K562 (cell line): ENCODE results near the gene DDAH2. TPM values are rescaled to one million over a fixed set of nuclear protein-coding genes. Genes with fewer than 3 reads are reported as not detected.

ENCODE experiments used
- CCNT2 ChIP-seq: IDR thresholded peaks from 2 replicates; pipeline ENCODE4 v1.6.1; 2011; ENCODE audit warnings: borderline replicate concordance, low read depth, mild to moderate bottlenecking, moderate library complexity, mixed read lengths, low read length; ENCODE audit not compliant: insufficient read length; ENCODE audit errors: extremely low read depth
- CHD4 ChIP-seq: fragments of 200-600 bp; sonication (generic); IDR thresholded peaks from 3 replicates; pipeline ENCODE4 v1.6.1; 2012; ENCODE audit warnings: low read depth, mild to moderate bottlenecking, mixed read lengths, low read length, inconsistent platforms; ENCODE audit not compliant: insufficient read depth, insufficient replicate concordance, poor library complexity, severe bottlenecking
- CREBBP ChIP-seq: IDR thresholded peaks from one replicate; pipeline ENCODE4 v1.6.1; 2012; ENCODE audit warnings: low read depth, mild to moderate bottlenecking, control low read depth, inconsistent platforms, low read length
- CXXC5 ChIP-seq: fragments of 250-450 bp; sonication (Bioruptor Pico); IDR thresholded peaks from 2 replicates; pipeline ENCODE4 v1.8.0; 2022; ENCODE audit warnings: inconsistent platforms, mild to moderate bottlenecking, moderate library complexity
- ERF ChIP-seq: fragments of 450-650 bp; formaldehyde crosslinking; IDR thresholded peaks from 2 replicates; pipeline ENCODE4 v1.4.0; 2020; ENCODE audit warnings: mild to moderate bottlenecking, mixed read lengths
- ESRRA ChIP-seq: fragments of 450-650 bp; IDR thresholded peaks from 2 replicates; pipeline ENCODE4 v1.6.1; 2014; ENCODE audit warnings: low read depth, mild to moderate bottlenecking, moderate library complexity, borderline replicate concordance
- HDGF ChIP-seq: fragments of 450-650 bp; IDR thresholded peaks from 2 replicates; pipeline ENCODE4 v1.6.1; 2016
- ILK ChIP-seq: fragments of 450-650 bp; IDR thresholded peaks from 2 replicates; pipeline ENCODE4 v1.6.1; 2016; ENCODE audit warnings: missing genetic modification characterization, low read depth, mild to moderate bottlenecking, missing compliant biosample characterization, moderate library complexity, borderline replicate concordance
- LARP7 ChIP-seq: fragments of 450-650 bp; IDR thresholded peaks from 2 replicates; pipeline ENCODE4 v1.6.1; 2016
- MLX ChIP-seq, 2 experiments: fragments of 450-650 bp in 1 of 2; sonication (generic) in 1 of 2; formaldehyde crosslinking; conservative IDR thresholded peaks; 2 replicates each; pipeline versions ENCODE4 v1.4.0 to v1.8.1; 2020 to 2022; ENCODE audit warnings: mild to moderate bottlenecking in 1 of 2, missing genetic modification reagents in 1 of 2
- MTF1 ChIP-seq: fragments of 250-450 bp; sonication (Bioruptor Pico); IDR thresholded peaks from 2 replicates; pipeline ENCODE4 v1.9.0; 2021; ENCODE audit warnings: moderate library complexity, mild to moderate bottlenecking, inconsistent platforms, borderline replicate concordance
- NBN ChIP-seq: fragments of 450-650 bp; IDR thresholded peaks from 2 replicates; pipeline ENCODE4 v1.6.1; 2016; ENCODE audit warnings: low read depth, mild to moderate bottlenecking
- NFIX ChIP-seq: fragments of 250-450 bp; sonication (Bioruptor Pico); IDR thresholded peaks from 2 replicates; pipeline ENCODE4 v1.4.0; 2020; ENCODE audit warnings: low read depth, mild to moderate bottlenecking, moderate library complexity
- RBFOX2 ChIP-seq: fragments of 200-400 bp; formaldehyde crosslinking; IDR thresholded peaks from 2 replicates; pipeline ENCODE4 v1.6.1; 2017; ENCODE audit warnings: low read depth, mild to moderate bottlenecking, low read length, moderate library complexity
- RNF2 ChIP-seq: sonication (generic); IDR thresholded peaks from 2 replicates; pipeline ENCODE4 v1.6.1; 2016
- SMARCA5 ChIP-seq: fragments of 450-650 bp; IDR thresholded peaks from 2 replicates; pipeline ENCODE4 v1.6.1; 2016
- SRSF7 ChIP-seq: fragments of 200-400 bp; formaldehyde crosslinking; optimal IDR thresholded peaks from 2 replicates; pipeline ENCODE3; 2017; ENCODE audit warnings: mild to moderate bottlenecking, low read depth, low read length
- ZNF175 ChIP-seq: fragments of 200-800 bp; sonication (Bioruptor generic); IDR thresholded peaks from 2 replicates; pipeline ENCODE4 v1.6.1; 2016; ENCODE audit warnings: low read depth, mild to moderate bottlenecking, missing genetic modification characterization, missing compliant biosample characterization
- ZNF316 ChIP-seq: fragments of 450-650 bp; IDR thresholded peaks from 2 replicates; pipeline ENCODE4 v1.6.1; 2016
- polyA plus RNA-seq, 8 experiments: library from polyadenylated mRNA; depleted of rRNA in 4 of 8; stranded (reverse) in 5 of 8; unstranded in 3 of 8; fragments of >200 nt; fragmentation: Nextera tagmentation in 2 of 8; fragmentation: Illumina TruSeq in 1 of 8; extraction: Ambion mirVana in 2 of 8; extraction: Trizol in 1 of 8; gene quantifications; 2 replicates each; pipeline versions ENCODE4 v1.2.1 to v1.2.3, GENCODE V29; 2011 to 2014; ENCODE audit warnings: inconsistent platforms in 1 of 8, missing spikeins in 1 of 8
- total RNA-seq, 7 experiments: library from RNA; depleted of rRNA in 6 of 7; stranded (reverse); fragments of >200 nt in 6 of 7; fragmentation: Illumina TruSeq in 2 of 7; extraction: Trizol in 2 of 7; gene quantifications; 2 replicates each; pipeline versions ENCODE4 v1.2.1 to v1.2.3, GENCODE V29; 2011 to 2021; ENCODE audit warnings: low replicate concordance in 1 of 7
- TF ChIP-seq, protein P1 (sequence below): sonication (generic); formaldehyde crosslinking; IDR thresholded peaks from 2 replicates; pipeline ENCODE4 v1.8.1; 2023; ENCODE audit warnings: mild to moderate bottlenecking, missing genetic modification reagents
- TF ChIP-seq, protein P2 (sequence below): IDR thresholded peaks from 2 replicates; pipeline ENCODE4 v1.6.1; 2011; ENCODE audit warnings: borderline replicate concordance, low read depth, mild to moderate bottlenecking, moderate library complexity, low read length; ENCODE audit not compliant: insufficient read depth, poor library complexity, severe bottlenecking

Gene DDAH2
- total and polyA plus RNA-seq, 9 of the 15 experiments (the other 6 are each of a cell fraction or from before 2014, with no cell fraction given): 1.8 to 45.4 (median 21.4) TPM

DNA sequence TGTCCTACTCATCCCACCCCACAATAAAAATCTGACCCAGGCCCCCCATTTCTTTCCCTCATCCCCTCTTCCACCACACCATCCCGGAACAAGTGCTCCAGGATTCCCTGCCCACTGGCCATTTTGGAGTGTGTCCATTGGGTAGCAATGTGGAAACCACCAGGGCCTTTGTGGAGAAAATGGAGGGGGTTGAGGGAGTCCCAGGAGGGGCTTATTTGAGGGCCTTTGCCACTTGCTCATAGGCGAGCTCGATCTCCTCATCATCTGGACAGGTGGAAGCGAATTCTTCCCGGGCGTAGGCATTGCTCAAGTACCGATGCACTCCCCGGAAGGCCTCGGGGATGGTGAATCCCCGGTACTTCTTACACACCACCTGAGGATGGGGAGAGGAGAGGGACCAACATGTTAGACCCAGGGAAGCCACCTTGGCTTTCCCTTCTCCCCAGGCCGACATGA lies 1.6 kb upstream of the DDAH2 start (continued):
- TF ChIP-seq, protein P1, sequence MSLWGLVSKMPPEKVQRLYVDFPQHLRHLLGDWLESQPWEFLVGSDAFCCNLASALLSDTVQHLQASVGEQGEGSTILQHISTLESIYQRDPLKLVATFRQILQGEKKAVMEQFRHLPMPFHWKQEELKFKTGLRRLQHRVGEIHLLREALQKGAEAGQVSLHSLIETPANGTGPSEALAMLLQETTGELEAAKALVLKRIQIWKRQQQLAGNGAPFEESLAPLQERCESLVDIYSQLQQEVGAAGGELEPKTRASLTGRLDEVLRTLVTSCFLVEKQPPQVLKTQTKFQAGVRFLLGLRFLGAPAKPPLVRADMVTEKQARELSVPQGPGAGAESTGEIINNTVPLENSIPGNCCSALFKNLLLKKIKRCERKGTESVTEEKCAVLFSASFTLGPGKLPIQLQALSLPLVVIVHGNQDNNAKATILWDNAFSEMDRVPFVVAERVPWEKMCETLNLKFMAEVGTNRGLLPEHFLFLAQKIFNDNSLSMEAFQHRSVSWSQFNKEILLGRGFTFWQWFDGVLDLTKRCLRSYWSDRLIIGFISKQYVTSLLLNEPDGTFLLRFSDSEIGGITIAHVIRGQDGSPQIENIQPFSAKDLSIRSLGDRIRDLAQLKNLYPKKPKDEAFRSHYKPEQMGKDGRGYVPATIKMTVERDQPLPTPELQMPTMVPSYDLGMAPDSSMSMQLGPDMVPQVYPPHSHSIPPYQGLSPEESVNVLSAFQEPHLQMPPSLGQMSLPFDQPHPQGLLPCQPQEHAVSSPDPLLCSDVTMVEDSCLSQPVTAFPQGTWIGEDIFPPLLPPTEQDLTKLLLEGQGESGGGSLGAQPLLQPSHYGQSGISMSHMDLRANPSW (CRISPR knock-in tag): no peak
- TF ChIP-seq CCNT2: no peak
- no peak for TF ChIP-seq SRSF7
- TF ChIP-seq HDGF: no peak
- TF ChIP-seq NBN: no peak
- TF ChIP-seq ESRRA: no peak
- TF ChIP-seq SMARCA5: no peak
- no peak for TF ChIP-seq ERF
- no peak for TF ChIP-seq RBFOX2
- TF ChIP-seq, protein P2, sequence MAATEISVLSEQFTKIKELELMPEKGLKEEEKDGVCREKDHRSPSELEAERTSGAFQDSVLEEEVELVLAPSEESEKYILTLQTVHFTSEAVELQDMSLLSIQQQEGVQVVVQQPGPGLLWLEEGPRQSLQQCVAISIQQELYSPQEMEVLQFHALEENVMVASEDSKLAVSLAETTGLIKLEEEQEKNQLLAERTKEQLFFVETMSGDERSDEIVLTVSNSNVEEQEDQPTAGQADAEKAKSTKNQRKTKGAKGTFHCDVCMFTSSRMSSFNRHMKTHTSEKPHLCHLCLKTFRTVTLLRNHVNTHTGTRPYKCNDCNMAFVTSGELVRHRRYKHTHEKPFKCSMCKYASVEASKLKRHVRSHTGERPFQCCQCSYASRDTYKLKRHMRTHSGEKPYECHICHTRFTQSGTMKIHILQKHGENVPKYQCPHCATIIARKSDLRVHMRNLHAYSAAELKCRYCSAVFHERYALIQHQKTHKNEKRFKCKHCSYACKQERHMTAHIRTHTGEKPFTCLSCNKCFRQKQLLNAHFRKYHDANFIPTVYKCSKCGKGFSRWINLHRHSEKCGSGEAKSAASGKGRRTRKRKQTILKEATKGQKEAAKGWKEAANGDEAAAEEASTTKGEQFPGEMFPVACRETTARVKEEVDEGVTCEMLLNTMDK: no peak
- no peak for TF ChIP-seq NFIX (CRISPR knock-in tag)
- TF ChIP-seq MLX (CRISPR knock-in tag; conservative IDR thresholded peaks at IDR 0.05): no peak
- no peak for TF ChIP-seq LARP7
- TF ChIP-seq CXXC5 (CRISPR knock-in tag): no peak
- TF ChIP-seq ZNF316: no peak
- TF ChIP-seq MTF1 (CRISPR knock-in tag): no peak
- no peak for TF ChIP-seq CREBBP
- no peak for TF ChIP-seq ZNF175 (CRISPR knock-in tag)
- no peak for TF ChIP-seq ILK (tag)
- no peak for TF ChIP-seq RNF2
- no peak for TF ChIP-seq CHD4
